ENCODE measurements around the gene STK10. TPM values are rescaled to one million over a fixed set of nuclear protein-coding genes. Genes with fewer than 3 reads are reported as not detected.

The STK10 gene
- total and polyA plus RNA-seq, 4 donors: 2.8 to 21.7 (median 7.7) TPM

GRCh38 chr5:172088801-172089200 lies 99.2 kb downstream of the STK10 start:
- Histone ChIP-seq H3K9ac (ENCODE audit: low read depth in 1 of 2, low read length in 2 of 2) (no peak overlapping the region), H3K4me1 (ENCODE audit: control insufficient read depth in 4 of 4, insufficient read depth in 4 of 4, low read length in 3 of 4) (no peaks in the 10 kb centered on the region), H3K9me3 (ENCODE audit: control insufficient read depth in 4 of 4, low read length in 3 of 4) (no peaks in the 10 kb centered on the region), H3K4me3 (ENCODE audit: low read depth in 1 of 3, low read length in 3 of 3) (no peak overlapping the region), H3K27ac (ENCODE audit: low read depth in 1 of 2, low read length in 2 of 2) (no peak overlapping the region), H3K36me3 (ENCODE audit: control insufficient read depth in 4 of 4, insufficient read depth in 3 of 4, low read depth in 1 of 4, low read length in 3 of 4) (peaks cover 0 to 5% (median 2%) of the 10 kb centered on the region in 4 donors), H3K27me3 (ENCODE audit: control insufficient read depth in 4 of 4, insufficient read depth in 4 of 4, low read length in 3 of 4) (no peaks in the 10 kb centered on the region)
- DNase-seq (ENCODE audit: low spot score): no peak
- WGBS: 95% methylated on average over 2 of the region's 2 CpGs
- TF ChIP-seq ATF3 (IDR thresholded peaks at IDR 0.05) (no peak), HNF4A (conservative IDR thresholded peaks at IDR 0.05) (no peak), GABPA (IDR thresholded peaks at IDR 0.05 in 1 of 2, conservative IDR thresholded peaks at IDR 0.05 in 1 of 2) (no peak), SP1 (IDR thresholded peaks at IDR 0.05) (no peak), HNF4G (IDR thresholded peaks at IDR 0.05) (no peak), MAX (IDR thresholded peaks at IDR 0.05) (no peak), RXRA (IDR thresholded peaks at IDR 0.05) (no peak), EGR1 (IDR thresholded peaks at IDR 0.05; ENCODE audit: low read depth in 2 of 2) (no peak), FOXA2 (IDR thresholded peaks at IDR 0.05) (no peak), FOXA1 (IDR thresholded peaks at IDR 0.05) (no peak)
- TF ChIP-seq, protein P1, sequence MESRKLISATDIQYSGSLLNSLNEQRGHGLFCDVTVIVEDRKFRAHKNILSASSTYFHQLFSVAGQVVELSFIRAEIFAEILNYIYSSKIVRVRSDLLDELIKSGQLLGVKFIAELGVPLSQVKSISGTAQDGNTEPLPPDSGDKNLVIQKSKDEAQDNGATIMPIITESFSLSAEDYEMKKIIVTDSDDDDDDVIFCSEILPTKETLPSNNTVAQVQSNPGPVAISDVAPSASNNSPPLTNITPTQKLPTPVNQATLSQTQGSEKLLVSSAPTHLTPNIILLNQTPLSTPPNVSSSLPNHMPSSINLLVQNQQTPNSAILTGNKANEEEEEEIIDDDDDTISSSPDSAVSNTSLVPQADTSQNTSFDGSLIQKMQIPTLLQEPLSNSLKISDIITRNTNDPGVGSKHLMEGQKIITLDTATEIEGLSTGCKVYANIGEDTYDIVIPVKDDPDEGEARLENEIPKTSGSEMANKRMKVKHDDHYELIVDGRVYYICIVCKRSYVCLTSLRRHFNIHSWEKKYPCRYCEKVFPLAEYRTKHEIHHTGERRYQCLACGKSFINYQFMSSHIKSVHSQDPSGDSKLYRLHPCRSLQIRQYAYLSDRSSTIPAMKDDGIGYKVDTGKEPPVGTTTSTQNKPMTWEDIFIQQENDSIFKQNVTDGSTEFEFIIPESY (IDR thresholded peaks at IDR 0.05): no peak
- TF ChIP-seq, protein P2, sequence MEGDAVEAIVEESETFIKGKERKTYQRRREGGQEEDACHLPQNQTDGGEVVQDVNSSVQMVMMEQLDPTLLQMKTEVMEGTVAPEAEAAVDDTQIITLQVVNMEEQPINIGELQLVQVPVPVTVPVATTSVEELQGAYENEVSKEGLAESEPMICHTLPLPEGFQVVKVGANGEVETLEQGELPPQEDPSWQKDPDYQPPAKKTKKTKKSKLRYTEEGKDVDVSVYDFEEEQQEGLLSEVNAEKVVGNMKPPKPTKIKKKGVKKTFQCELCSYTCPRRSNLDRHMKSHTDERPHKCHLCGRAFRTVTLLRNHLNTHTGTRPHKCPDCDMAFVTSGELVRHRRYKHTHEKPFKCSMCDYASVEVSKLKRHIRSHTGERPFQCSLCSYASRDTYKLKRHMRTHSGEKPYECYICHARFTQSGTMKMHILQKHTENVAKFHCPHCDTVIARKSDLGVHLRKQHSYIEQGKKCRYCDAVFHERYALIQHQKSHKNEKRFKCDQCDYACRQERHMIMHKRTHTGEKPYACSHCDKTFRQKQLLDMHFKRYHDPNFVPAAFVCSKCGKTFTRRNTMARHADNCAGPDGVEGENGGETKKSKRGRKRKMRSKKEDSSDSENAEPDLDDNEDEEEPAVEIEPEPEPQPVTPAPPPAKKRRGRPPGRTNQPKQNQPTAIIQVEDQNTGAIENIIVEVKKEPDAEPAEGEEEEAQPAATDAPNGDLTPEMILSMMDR (IDR thresholded peaks at IDR 0.05; ENCODE audit: low read depth, low read length, missing input control): no peak

DNA sequence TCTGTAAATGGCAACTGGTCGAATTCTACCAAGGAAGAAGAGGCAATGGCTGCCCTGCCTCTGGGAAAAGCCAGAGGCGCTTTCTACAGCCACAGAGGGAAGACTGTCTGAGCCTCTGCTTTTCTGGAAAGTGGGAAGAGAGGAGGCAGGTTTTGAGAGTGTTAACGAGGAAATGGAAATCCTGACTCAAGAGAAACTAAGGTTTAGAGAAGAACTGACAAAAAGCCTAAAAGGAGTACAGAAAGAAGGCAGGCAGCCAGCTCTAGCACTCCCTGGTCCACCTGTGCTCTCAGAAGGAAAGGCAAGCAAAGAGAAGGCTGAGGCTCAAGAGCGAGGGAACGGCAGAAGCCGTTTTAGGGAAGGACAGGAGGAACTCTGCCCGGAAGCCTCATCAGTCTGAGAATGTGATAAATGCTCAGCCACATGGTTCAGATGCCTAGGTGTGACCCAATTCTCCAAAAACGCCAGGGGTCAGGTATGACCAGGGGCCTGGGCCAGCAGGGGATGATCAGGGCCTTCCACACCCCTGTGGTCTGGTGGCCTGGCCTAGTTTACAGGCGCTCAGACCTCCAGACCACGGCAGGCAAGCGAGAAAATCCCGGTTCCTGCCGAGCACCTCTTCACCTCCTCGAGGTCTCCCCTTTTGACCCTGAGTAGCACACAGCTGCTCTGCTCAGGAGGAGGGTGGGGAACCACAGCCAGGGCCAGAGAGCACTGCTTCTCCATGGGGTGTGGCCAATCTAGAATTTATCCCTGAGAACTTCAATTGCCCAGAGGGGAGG lies 101.6 kb downstream of the STK10 start:
- H3K9ac ChIP-seq (ENCODE audit: low read depth in 1 of 2, low read length in 2 of 2): no peak overlapping the region
- 90% methylated on average over 14 of the region's 14 CpGs for WGBS
- no peaks in the 10 kb centered on the region for H3K9me3 ChIP-seq (ENCODE audit: control insufficient read depth in 4 of 4, low read length in 3 of 4)
- no peaks in the 10 kb centered on the region for H3K4me1 ChIP-seq (ENCODE audit: control insufficient read depth in 4 of 4, insufficient read depth in 4 of 4, low read length in 3 of 4)
- no peak overlapping the region for H3K4me3 ChIP-seq (ENCODE audit: low read depth in 1 of 3, low read length in 3 of 3)
- TF ChIP-seq FOXA1 (IDR thresholded peaks at IDR 0.05) (no peak), JUND (IDR thresholded peaks at IDR 0.05) (no peak), SP1 (IDR thresholded peaks at IDR 0.05) (no peak), RAD21 (IDR thresholded peaks at IDR 0.05) (no peak), NR2F2 (IDR thresholded peaks at IDR 0.05) (no peak)
- no peak for DNase-seq (ENCODE audit: low spot score)
- peaks cover 0 to 3% (median 0%) of the 10 kb centered on the region in 4 donors for H3K36me3 ChIP-seq (ENCODE audit: control insufficient read depth in 4 of 4, insufficient read depth in 3 of 4, low read depth in 1 of 4, low read length in 3 of 4)
- H3K27ac ChIP-seq (ENCODE audit: low read depth in 1 of 2, low read length in 2 of 2): no peak overlapping the region
- H3K27me3 ChIP-seq (ENCODE audit: control insufficient read depth in 4 of 4, insufficient read depth in 4 of 4, low read length in 3 of 4): no peaks in the 10 kb centered on the region
